Neutrophil (primary cell): ENCODE data around the gene SSR4.

Experiments
- H3K27ac ChIP-seq: fragments of 200-600 bp; sonication (generic); 2 replicates; pipeline ENCODE4 v1.5.1; 2016; ENCODE audit warnings: mild to moderate bottlenecking, moderate library complexity
- H3K27me3 ChIP-seq: fragments of 200-600 bp; sonication (generic); 2 replicates; pipeline ENCODE4 v1.6.0; 2016; ENCODE audit warnings: mild to moderate bottlenecking
- H3K36me3 ChIP-seq: fragments of 200-600 bp; sonication (generic); 2 replicates; pipeline ENCODE4 v1.5.1; 2017
- H3K4me1 ChIP-seq, 2 experiments: fragments of 200-600 bp in 1 of 2; sonication (generic) in 1 of 2; 1 replicate in 1 of 2; 2 replicates in 1 of 2; pipeline versions ENCODE4 v1.5.1 to v1.6.1; 2013 to 2016; ENCODE audit warnings: low read depth in 1 of 2, low read length in 1 of 2, mild to moderate bottlenecking in 1 of 2, moderate library complexity in 1 of 2; ENCODE audit not compliant: control insufficient read depth in 1 of 2, insufficient read depth in 1 of 2
- H3K4me3 ChIP-seq, 2 experiments: fragments of 200-600 bp in 1 of 2; sonication (generic) in 1 of 2; 1 replicate in 1 of 2; 2 replicates in 1 of 2; pipeline ENCODE4 v1.5.1; 2013 to 2016; ENCODE audit warnings: low read depth in 1 of 2, low read length in 1 of 2, mild to moderate bottlenecking in 1 of 2, moderate library complexity in 1 of 2
- H3K9me3 ChIP-seq: fragments of 200-600 bp; sonication (generic); 2 replicates; pipeline ENCODE4 v1.5.1; 2016
- CTCF ChIP-seq: fragments of 200-600 bp; sonication (generic); IDR thresholded peaks from 2 replicates; pipeline ENCODE4 v1.5.1; 2016; ENCODE audit warnings: antibody characterized with exemption

SSR4 gene

GRCh38 chrX:153778684-153779101 lies 15.8 kb upstream of the SSR4 start:
- no peak overlapping the region for H3K4me3 ChIP-seq
- TF ChIP-seq CTCF, result no peak
- no peaks in the 10 kb centered on the region for H3K9me3 ChIP-seq
- no peak overlapping the region for H3K27ac ChIP-seq
- H3K36me3 ChIP-seq, result peaks cover 6% of the 10 kb centered on the region
- H3K27me3 ChIP-seq, result peaks cover 36% of the 10 kb centered on the region
- no peaks in the 10 kb centered on the region for H3K4me1 ChIP-seq

GRCh38 chrX:153779891-153780677 lies 14.4 kb upstream of the SSR4 start:
- H3K27me3 ChIP-seq, result peaks cover 36% of the 10 kb centered on the region
- H3K36me3 ChIP-seq, result peaks cover 19% of the 10 kb centered on the region

GRCh38 chrX:153780678-153781427 lies 13.6 kb upstream of the SSR4 start, which contains the start of gene SRPK3:
TSS of gene SRPK3 (plus strand) at chrX:153781041. CDS start at chrX:153781087, 46 bp downstream.
- Histone ChIP-seq H3K4me1 (no peaks in the 10 kb centered on the region), H3K27ac (no peak within 1 kb of the TSS), H3K4me3 (no peak within 1 kb of the TSS), H3K9me3 (no peaks in the 10 kb centered on the region), H3K36me3 (peaks cover 27% of the 10 kb centered on the region), H3K27me3 (peaks cover 36% of the 10 kb centered on the region)
- no peak for TF ChIP-seq CTCF

More at GRCh38 chrX:153779891-153780677, 14.4 kb upstream of the SSR4 start:
- Histone ChIP-seq H3K9me3 (no peaks in the 10 kb centered on the region), H3K4me1 (no peaks in the 10 kb centered on the region), H3K27ac (no peak overlapping the region), H3K4me3 (no peak overlapping the region)
- TF ChIP-seq CTCF, result no peak

DNA sequence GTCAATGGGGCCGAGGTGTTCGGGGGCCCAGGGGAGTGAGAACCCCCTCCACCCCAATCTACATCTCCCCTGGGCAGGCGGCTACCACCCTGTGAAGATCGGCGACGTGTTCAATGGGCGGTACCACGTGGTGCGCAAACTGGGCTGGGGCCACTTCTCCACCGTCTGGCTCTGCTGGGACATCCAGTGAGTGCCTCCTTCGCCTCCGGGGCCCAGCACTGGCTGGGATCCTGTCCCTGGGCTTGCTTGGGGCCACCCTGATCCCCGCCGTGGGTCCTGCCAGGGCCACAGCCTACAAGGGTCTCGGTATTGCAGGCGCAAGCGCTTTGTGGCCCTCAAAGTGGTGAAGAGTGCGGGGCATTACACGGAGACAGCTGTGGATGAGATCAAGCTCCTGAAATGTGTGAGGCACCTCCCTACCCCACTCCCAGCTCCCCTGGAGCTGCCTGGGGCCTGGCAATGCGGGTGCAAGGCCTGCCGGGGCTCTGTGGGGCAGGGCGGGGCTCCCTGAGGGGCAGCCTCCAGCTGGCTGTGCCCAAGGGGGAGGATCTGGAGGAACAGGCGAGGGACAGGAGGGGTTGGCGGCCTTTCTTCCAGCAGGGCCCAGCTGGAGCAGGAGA lies 12.9 kb upstream of the SSR4 start:
- Histone ChIP-seq H3K4me3 (no peak overlapping the region), H3K27ac (no peak overlapping the region), H3K4me1 (no peaks in the 10 kb centered on the region), H3K9me3 (no peaks in the 10 kb centered on the region), H3K27me3 (peaks cover 36% of the 10 kb centered on the region), H3K36me3 (peaks cover 34% of the 10 kb centered on the region)
- no peak for TF ChIP-seq CTCF

DNA sequence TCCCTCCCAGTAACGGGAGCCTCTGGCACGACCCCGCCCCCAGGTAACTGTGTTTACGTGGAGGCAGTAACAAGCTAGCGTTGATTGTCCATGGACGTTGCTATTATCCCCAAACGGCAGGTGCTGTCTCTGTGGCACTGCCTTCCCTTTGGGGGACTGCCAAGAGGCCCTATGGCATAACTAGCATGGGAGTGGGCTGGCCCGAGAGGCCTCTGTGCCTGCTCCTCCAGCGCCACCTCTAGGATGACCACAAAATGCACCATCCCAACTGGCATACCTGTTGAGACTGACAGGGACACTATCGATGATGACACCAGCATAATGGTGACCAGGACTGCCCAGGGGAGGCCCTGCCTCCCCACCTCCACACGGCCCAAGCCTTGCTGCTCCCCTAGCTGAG lies 12.2 kb upstream of the SSR4 start:
- peaks cover 36% of the 10 kb centered on the region for H3K27me3 ChIP-seq
- no peaks in the 10 kb centered on the region for H3K4me1 ChIP-seq
- no peak overlapping the region for H3K27ac ChIP-seq
- peaks cover 42% of the 10 kb centered on the region for H3K36me3 ChIP-seq
- no peak overlapping the region for H3K4me3 ChIP-seq
- TF ChIP-seq CTCF, result no peak
- H3K9me3 ChIP-seq, result no peaks in the 10 kb centered on the region
